Stimulated activated naive B cell treated with anti-CD40 and anti-IgM and Interleukin-4, amounts not matched to agents 10 μg/mL and 1 μg/mL and 100 μg/mL, for 72 hours (primary cell): ENCODE measurements around the gene CEP72.
"Not testable (repeated sequence)": the region's sequence is repeated elsewhere in the genome, so short reads cannot be mapped to it uniquely, and the experiment has no call there.

Source experiments
- ATAC-seq, 2 donors: fragments of 150-1000 bp; cut with Tn5 transposase; replicated peaks; 2 replicates each; pipeline ENCODE4 v1.10.0; 2021; ENCODE audit warnings: moderate library complexity in 1 of 2
- DNase-seq: peaks from one replicate; pipeline ENCODE4 v3.0.0; 2021
- H3K27ac Mint-ChIP-seq: one replicate; pipeline ENCODE4 v1.8.0; 2022; ENCODE audit warnings: mild to moderate bottlenecking, mixed read lengths
- H3K27me3 Mint-ChIP-seq, 2 donors: one replicate each; pipeline ENCODE4 v1.8.0; 2022; ENCODE audit warnings: mixed read lengths in 2 of 2
- H3K36me3 Mint-ChIP-seq, 2 donors: one replicate each; pipeline ENCODE4 v1.8.0; 2022; ENCODE audit warnings: mixed read lengths in 2 of 2, mild to moderate bottlenecking in 1 of 2
- H3K4me1 Mint-ChIP-seq, 2 donors: one replicate each; pipeline ENCODE4 v1.8.0; 2022; ENCODE audit warnings: mixed read lengths in 2 of 2, mild to moderate bottlenecking in 1 of 2
- H3K4me3 Mint-ChIP-seq, 2 donors: one replicate each; pipeline ENCODE4 v1.8.0; 2022; ENCODE audit warnings: mild to moderate bottlenecking in 2 of 2, mixed read lengths in 2 of 2, moderate library complexity in 1 of 2
- H3K9me3 Mint-ChIP-seq, 2 donors: one replicate each; pipeline ENCODE4 v1.8.0; 2022; ENCODE audit warnings: mixed read lengths in 2 of 2, mild to moderate bottlenecking in 1 of 2

Gene CEP72

DNA sequence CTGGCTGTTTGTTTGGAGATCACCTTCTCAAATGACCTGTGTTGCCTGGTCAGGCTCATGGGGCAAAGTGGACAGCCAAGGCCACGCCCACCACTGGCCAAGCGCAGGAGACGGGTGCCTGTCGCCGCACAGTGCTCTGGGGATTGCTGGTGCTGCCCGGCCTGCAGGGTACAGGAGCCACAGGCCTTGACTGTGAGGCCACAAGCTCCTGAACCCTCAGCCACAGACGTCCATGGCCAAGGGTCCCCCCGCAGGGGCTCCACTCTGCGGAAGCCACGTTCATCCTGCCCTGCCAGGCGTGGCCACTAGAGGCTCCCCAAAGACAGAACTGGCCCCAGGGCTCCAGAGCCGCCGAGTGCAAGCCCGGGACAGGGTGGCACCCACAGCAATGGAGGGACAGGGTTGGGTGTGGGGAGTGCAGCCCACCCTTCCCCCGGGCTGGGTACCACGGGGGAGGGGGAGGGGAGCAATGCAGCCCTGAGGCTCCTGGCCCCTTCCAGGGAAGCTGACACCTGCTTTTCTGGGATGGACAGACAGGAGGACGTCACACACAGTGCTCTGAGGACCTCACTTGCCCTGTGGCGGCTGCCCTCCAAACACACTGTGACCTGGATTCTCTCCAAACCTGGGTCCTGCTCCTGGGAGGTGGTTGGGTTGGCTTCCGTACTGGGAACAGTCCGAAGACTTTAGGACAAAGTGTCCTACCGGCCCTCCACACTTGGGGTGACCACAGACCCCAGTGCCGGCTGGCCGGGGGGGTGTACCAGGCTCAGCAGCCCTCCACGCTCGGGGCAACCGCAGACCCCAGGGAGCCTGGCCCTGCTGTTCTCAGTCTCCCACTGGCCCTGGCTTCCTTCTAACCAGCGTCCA is 59.6 kb downstream of the CEP72 start:
- Mint-ChIP-seq H3K9me3 (no peaks in the 10 kb centered on the region), H3K4me3 (no peak overlapping the region), H3K27ac (no peak overlapping the region), H3K4me1 (peaks cover 10 to 23% of the 10 kb centered on the region in 2 donors), H3K36me3 (peaks cover 13% of the 10 kb centered on the region in 2 donors), H3K27me3 (peaks cover 29 to 39% of the 10 kb centered on the region in 2 donors)
- DNase-seq (peak; percentile 59), ATAC-seq (peak; percentile 82 to 86)

DNA sequence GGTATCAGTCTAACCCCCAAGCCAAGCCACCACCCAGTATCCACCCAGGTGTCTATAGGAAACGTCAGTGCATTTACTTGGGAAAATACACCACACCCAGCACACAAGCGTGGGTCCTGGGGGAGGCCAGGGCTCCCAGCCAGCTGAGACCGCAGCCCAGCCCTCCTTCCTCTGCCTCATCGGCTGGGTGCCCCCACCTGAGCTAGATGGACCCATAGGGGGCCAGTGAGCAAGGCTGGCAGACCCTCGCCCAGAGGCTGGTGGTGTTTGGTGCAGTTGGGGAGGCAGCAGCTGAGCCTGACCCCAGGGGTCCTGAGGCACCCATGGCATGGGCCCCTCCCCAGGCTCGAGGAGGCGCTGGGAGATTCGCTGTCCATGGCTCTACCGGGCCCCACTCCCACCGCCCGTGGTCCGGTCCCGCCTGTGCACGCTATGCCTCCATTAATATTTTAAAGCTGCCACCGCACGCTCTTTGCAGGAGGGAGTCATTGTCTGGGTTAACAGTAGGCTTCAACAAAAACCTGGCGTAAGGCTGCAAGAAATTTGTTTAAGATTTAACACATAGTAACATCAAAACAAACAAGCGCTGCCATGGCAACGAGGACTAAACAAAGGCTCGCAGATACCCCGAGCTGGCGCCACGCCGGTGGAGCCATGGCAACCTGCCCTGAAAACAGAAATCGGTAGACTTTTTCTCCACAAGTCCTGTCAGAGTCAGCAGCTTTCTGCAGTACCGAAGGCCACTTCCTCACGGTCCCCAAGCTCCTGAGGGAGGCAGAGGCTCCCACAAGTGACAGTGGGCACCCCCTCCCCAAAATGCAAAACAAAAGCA is 60.4 kb downstream of the CEP72 start:
- ATAC-seq = peak; percentile 24 to 36
- no peak for DNase-seq
- Mint-ChIP-seq H3K27ac (peak overlapping the region; percentile 63), H3K27me3 (peaks cover 29 to 44% of the 10 kb centered on the region in 2 donors), H3K4me1 (peaks cover 10 to 23% of the 10 kb centered on the region in 2 donors), H3K9me3 (no peaks in the 10 kb centered on the region), H3K36me3 (peaks cover 4 to 5% of the 10 kb centered on the region in 2 donors), H3K4me3 (peak overlapping the region in 1 of 2 donors; percentile 18)

DNA sequence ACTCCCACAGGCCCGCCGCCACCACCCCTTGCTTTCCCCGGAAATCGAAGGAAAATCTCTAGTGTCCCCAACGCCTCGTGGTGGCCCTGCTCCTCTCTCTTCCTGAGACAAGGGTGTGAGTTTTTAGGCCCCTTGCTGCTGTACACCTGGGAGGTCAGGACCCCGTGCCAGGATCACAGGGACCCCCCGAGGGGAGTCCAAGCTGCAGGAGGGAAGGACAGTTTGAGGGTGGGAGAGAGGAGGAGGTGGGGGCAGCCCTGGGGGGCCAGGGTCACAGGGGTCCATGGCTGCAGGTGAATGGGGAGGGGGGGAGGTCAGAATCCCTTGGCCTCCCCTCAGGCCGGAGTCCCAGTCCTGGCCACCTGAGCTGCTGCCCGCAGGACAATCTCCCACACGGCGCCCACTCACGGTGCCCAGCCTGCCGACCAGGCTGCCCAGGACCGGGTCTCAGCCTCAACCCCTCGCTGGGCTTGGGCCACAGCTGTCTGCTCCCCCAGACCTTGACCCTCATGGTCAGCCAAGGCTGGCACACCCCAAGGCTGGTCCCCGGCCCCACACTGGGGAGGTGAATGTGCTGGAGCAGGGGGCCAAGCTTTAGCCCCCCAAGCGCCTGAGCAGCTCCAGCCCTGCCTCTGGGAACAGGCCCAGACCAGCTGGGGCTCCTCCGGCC is 61.2 kb downstream of the CEP72 start:
- Mint-ChIP-seq H3K4me3 (peak overlapping the region in 1 of 2 donors; percentile 18), H3K4me1 (peaks cover 10 to 23% of the 10 kb centered on the region in 2 donors), H3K27ac (no peak overlapping the region), H3K9me3 (no peaks in the 10 kb centered on the region), H3K27me3 (peaks cover 29 to 45% of the 10 kb centered on the region in 2 donors), H3K36me3 (no peaks in the 10 kb centered on the region)
- ATAC-seq (no peak), DNase-seq (no peak)

DNA sequence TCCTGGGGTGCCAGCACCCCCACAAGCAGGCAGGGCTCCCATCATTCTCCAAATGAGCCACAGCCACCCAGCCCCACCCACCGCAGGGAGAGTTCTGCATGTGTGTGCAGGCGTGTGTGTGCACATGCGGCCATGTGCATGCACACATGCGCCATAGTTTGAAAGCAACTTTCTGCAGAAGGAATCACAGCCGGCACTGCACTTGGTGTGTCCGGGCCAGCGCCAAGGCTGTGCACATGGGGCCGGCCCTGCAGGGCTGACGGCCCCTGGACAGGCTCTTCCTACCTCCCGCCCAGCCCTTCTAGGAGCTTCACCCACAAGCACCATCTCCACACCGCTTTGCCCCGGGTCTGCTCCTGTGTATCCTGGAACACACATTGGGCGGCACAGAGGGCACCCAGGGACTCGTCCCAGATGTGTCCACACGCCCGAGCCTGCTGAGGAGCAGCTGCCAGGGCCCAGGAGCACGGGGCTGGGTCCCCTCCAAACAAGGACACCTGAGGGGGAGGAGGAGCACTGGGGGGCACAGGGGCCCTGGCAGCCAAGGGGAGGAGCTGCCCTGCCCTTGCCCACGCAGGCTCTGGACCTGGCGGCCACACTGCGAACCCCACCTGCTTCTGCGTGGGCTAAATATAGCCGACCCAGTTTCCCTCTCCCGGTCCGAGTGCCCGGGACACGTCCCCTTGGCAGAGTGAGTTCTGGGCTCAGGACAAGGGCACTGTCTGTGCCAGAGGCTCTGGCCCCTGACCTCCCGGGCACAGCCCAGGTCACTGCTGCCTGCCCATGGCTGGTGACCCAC is 61.9 kb downstream of the CEP72 start:
- no peaks in the 10 kb centered on the region for H3K36me3 Mint-ChIP-seq
- H3K27ac Mint-ChIP-seq = peak overlapping the region; percentile 5
- DNase-seq = no peak
- no peak for ATAC-seq
- peaks cover 29 to 47% of the 10 kb centered on the region in 2 donors for H3K27me3 Mint-ChIP-seq
- H3K4me1 Mint-ChIP-seq = peaks cover 10 to 23% of the 10 kb centered on the region in 2 donors
- H3K4me3 Mint-ChIP-seq = no peak overlapping the region
- no peaks in the 10 kb centered on the region for H3K9me3 Mint-ChIP-seq

DNA sequence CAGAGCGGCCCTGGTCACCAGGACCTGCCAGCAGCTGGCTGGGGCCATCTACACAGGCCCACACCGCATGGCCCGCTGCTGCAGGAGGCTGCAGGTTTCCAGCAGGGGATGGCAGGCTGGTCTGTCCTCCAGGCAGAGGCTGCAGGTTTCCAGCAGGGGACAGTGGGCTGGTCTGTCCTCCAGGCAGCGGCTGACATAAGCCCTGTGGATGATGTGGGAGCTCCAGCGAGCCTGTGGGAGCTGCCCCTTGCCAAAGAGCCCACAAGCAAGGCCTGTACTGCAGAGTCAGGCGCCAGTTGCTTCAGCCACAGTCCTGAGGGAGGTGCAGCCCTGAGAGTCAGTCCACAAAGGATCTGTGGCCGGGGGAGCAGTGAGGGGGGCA is 62.5 kb downstream of the CEP72 start:
- peaks cover 10 to 23% of the 10 kb centered on the region in 2 donors for H3K4me1 Mint-ChIP-seq
- H3K4me3 Mint-ChIP-seq = no peak overlapping the region
- H3K27ac Mint-ChIP-seq = peak overlapping the region; percentile 20
- peaks cover 29 to 51% of the 10 kb centered on the region in 2 donors for H3K27me3 Mint-ChIP-seq
- H3K36me3 Mint-ChIP-seq = no peaks in the 10 kb centered on the region
- ATAC-seq = no peak
- no peak for DNase-seq
- no peaks in the 10 kb centered on the region for H3K9me3 Mint-ChIP-seq

DNA sequence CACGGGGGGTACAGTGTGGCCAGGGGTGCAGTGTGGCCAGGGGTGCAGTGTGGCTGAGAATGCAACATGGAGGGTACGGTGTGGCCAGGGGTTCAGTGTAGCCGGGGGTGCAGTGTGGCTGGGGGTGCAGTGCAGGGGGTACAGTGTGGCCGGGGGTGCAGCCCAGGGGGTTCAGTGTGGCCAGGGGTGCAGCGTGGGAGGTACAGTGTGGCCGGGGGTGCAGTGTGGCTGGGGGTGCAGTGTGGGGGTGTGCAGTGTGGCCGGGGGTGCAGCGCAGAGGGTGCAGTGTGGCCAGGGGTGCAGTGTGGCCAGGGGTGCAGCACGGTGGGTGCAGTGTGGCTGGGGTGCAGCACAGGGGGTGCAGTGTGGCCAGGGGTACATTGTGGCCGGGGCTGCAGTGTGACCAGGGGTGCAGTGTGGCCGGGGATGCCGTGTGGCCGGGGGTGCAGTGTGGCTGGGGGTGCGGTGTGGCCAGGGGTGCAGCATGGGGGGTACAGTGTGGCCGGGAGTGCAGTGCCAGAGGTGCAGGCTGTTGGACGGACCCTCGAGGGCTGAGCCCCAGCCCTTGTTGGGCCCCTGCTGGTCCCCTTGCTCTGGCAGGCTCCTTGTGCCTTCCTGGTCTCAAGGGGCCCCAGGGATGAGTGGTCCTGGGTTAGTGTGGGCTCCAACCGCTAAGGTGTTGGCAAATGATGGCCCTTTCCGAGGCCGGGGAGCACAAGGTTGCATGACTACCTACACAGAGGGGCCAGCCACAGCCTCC is 63.2 kb downstream of the CEP72 start:
- Mint-ChIP-seq H3K4me3 (no peak overlapping the region), H3K36me3 (no peaks in the 10 kb centered on the region), H3K9me3 (no peaks in the 10 kb centered on the region), H3K27ac (no peak overlapping the region), H3K27me3 (peaks cover 29 to 51% of the 10 kb centered on the region in 2 donors), H3K4me1 (peaks cover 10 to 23% of the 10 kb centered on the region in 2 donors)
- no peak for DNase-seq
- no peak for ATAC-seq

DNA sequence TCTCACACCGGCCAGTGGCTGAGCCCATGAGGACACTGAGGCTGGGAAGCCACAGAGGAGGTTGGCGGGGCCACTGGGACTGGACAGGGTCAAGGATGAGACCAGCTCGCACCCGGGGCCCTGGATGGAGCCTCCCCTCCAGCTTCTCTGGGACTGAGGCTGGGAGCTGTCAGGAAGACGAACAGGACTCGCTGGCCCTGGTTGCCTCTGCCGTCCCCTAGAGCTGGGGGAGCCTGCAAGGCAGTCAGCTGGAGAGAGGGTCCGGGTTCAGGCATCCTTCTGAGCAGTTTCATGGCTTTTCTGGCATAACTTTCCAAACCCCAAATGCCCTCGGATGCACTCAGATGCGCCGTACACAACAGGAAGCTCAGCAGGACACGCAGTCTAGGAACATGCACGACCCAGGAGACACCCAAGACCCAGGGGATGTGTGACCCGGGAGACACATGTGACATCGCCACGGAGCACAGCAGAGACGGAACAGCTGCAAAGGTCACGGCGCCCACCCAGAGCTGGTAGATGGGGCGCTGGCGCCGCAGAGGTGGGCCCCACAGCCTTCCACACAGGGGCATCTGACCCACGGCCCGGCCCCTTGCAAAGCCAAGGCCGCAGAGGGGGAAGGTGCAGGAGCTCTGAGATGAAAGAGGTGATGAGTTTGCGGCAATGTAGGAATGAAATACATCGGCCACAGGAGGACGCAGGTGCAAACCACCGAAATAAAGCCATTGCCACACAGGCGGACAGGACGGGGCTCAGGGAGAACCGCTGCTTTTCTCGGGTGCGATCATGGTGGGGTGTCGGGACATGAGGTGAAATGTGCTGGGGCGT is 63.9 kb downstream of the CEP72 start:
- H3K9me3 Mint-ChIP-seq = no peaks in the 10 kb centered on the region
- ATAC-seq (no peak), DNase-seq (no peak)
- H3K27me3 Mint-ChIP-seq = peaks cover 29 to 55% of the 10 kb centered on the region in 2 donors
- H3K4me3 Mint-ChIP-seq = no peak overlapping the region
- no peaks in the 10 kb centered on the region for H3K36me3 Mint-ChIP-seq
- peaks cover 10 to 23% of the 10 kb centered on the region in 2 donors for H3K4me1 Mint-ChIP-seq
- no peak overlapping the region for H3K27ac Mint-ChIP-seq

DNA sequence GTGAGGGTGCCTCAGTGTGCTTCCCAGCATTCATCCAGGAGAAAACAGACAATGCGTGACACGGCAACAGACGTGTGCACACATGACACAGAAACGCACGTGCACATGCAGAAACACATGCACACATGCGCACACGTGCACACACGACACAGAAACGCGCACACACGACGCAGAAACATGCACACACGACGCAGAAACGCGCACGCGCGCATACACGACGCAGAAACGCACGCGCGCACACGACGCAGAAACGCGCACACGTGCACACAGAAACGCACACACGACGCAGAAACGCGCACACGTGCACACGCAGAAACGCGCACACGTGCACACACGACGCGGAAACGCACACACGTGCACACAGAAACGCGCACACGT is 64.5 kb downstream of the CEP72 start:
- no peak overlapping the region for H3K27ac Mint-ChIP-seq
- no peak for DNase-seq
- H3K4me1 Mint-ChIP-seq = peaks cover 10 to 23% of the 10 kb centered on the region in 2 donors
- H3K36me3 Mint-ChIP-seq = no peaks in the 10 kb centered on the region
- no peaks in the 10 kb centered on the region for H3K9me3 Mint-ChIP-seq
- H3K27me3 Mint-ChIP-seq = peaks cover 29 to 59% of the 10 kb centered on the region in 2 donors
- no peak for ATAC-seq
- H3K4me3 Mint-ChIP-seq = no peak overlapping the region

DNA sequence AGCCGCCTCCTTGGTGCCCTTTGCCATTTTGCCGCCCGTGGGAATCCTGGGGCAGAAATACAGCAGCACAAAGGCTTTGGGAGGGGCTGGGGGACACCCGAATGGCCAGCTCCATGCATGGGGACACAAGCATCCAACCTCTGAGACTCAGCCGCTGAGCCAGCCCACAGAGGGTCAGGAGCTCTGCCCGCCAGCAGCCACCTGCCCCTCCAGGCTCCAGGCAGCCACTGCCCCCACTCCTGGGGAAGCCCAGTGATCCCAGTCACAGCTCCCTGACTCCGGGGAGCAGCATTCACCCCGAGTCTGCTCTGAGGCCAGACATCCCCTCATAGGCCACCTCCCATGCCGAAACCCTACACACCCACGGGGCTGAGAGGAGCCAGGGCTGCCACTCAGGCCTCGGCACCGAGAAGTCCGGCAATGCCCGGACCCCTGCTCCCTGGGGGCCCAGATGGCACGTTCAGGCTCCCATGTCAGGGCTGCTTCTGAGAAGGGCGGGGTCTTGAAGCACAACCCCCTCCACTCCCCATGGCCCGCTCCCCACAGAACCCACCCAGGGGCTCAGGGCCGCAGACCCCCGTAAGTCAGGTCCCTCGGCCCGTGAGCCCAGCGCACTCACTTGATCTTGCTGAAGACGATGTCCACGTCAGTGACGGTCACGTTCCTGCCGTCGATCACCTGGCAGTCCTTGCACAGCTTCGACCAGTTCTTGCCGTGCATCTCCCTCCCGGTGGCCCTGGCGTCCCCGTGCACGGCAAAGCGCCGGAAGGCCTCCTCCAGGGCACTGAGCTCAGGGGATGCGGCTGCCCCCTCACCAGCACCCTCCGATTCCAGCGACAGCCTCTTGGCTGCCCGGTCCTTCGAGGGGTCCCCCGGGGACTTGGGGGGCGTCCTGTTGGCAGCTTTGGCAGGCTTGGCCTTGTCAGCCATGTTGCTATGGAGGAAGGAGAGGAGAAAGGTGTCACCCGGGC is 65.3 kb downstream of the CEP72 start:
- Mint-ChIP-seq H3K4me1 (peaks cover 9 to 16% of the 10 kb centered on the region in 2 donors), H3K9me3 (no peaks in the 10 kb centered on the region), H3K27me3 (peaks cover 27 to 53% of the 10 kb centered on the region in 2 donors), H3K4me3 (no peak overlapping the region), H3K36me3 (no peaks in the 10 kb centered on the region), H3K27ac (no peak overlapping the region)
- DNase-seq = no peak
- no peak for ATAC-seq

DNA sequence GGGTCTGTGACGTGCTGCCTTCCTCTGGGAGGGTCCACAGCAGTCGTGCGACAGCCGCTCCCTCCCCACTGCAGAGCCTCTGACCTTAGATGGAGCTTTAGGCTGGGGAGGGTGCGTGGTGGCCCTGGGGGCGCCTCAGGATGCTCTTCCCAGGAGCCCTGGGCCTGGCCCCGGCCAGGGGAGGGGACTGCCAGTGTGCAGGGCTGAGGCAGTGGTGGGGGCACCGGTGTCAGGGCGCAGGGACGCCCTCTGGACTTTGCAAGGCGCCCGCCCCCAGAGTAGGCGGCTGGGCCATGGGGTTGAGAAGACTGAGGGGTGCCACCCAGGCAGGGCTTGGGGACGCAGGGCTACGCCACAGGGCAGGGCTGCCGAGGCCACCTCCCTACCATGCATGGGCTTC is 66.4 kb downstream of the CEP72 start:
- not testable (repeated sequence) for ATAC-seq, H3K36me3 Mint-ChIP-seq, H3K4me1 Mint-ChIP-seq, H3K27ac Mint-ChIP-seq, H3K4me3 Mint-ChIP-seq, DNase-seq, H3K9me3 Mint-ChIP-seq
- H3K27me3 Mint-ChIP-seq = peaks cover 18 to 42% of the 10 kb centered on the region in 2 donors

DNA sequence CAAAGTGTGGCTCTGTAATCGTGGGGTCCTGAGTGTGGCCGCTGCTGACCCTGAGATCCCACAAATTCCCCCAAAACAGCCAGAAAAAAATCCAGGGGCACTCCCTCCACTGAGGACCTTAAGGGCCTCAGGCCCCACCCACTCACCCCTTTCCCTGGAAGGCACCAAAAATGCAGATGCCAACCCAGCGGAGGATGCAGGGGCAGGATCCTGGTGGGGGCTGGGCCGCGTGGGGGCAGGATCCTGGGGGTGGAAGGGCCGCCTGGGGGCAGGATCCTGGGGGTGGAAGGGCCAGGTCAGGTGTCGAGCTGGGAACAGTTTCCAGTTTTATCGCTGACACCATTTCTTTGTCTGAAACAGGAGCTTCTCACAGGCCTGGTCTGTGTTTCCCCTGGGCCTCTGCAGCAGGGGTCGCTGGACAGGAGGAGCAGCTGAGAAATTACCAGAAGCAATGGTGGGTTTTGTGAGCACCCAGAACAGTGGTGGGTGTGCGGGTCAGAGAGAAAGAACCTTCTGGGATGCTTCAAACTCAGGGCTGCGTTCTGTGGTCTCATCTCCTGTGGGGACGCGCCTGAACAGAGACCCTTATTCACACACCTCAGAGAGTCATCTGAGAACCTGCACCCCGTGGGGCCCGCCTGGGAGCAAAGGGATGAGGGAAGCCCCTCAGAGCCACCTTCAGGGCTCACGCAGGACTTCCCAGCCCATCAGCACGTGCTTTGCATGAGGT is 67.2 kb downstream of the CEP72 start:
- H3K36me3 Mint-ChIP-seq, ATAC-seq, DNase-seq, H3K4me3 Mint-ChIP-seq, H3K4me1 Mint-ChIP-seq, H3K9me3 Mint-ChIP-seq, H3K27ac Mint-ChIP-seq: not testable (repeated sequence)
- H3K27me3 Mint-ChIP-seq = peaks cover 15 to 39% of the 10 kb centered on the region in 2 donors
